ENCODE data around the gene TACR2. TPM values are rescaled to one million over a fixed set of nuclear protein-coding genes. Genes with fewer than 3 reads are reported as not detected.
A peak's percentile ranks its signal among the peaks of the same experiment; 100 is the strongest.

TACR2 gene
- total RNA-seq, 8 experiments from 2014 or later, result 0.38 to 1.2 (median 0.56) TPM

GRCh38 chr10:69374242-69374641 is 42.5 kb downstream of the TACR2 start:
- 80 to 100% (median 95%) methylated on average over 1 to 9 of the region's 13 CpGs; no CpG with 5 or more reads in 5 of the 10 experiments for WGBS, 10 experiments
- H3K4me3 ChIP-seq, result no peak overlapping the region
- no peaks in the 10 kb centered on the region for H3K4me1 ChIP-seq (replicated peaks in 1 of 2)
- H3K27ac ChIP-seq, result no peak overlapping the region
- ATAC-seq (replicated peaks in 6 of 8), result no peak
- in situ Hi-C loops (cut with MboI; ENCODE audit: low pct_unique_long_range_greater_than_20kb in 2 of 9, low sequenced_read_pairs in 9 of 9, unreplicated experiment in 9 of 9), result no loop called here

GRCh38 chr10:69372126-69372980 is 44.4 kb downstream of the TACR2 start:
- in situ Hi-C loops (cut with MboI; ENCODE audit: low pct_unique_long_range_greater_than_20kb in 2 of 9, low sequenced_read_pairs in 9 of 9, unreplicated experiment in 9 of 9), result no loop called here
- peak in 2 of 8 experiments; percentile 15 to 20 for ATAC-seq (replicated peaks in 6 of 8)
- Histone ChIP-seq H3K4me1 (replicated peaks in 1 of 2) (no peaks in the 10 kb centered on the region), H3K4me3 (no peak overlapping the region), H3K27ac (no peak overlapping the region)
- WGBS, 10 experiments, result 57 to 94% (median 83%) methylated on average over 1 to 9 of the region's 9 CpGs

- WGBS, 10 experiments, result 60 to 92% (median 76%) methylated on average over 1 to 2 of the region's 4 CpGs; no CpG with 5 or more reads in 3 of the 10 experiments
- ATAC-seq (replicated peaks in 6 of 8), result peak in 3 of 8 experiments; percentile 53 to 81 (median 62)
- in situ Hi-C loops (cut with MboI; ENCODE audit: low pct_unique_long_range_greater_than_20kb in 2 of 9, low sequenced_read_pairs in 9 of 9, unreplicated experiment in 9 of 9), result no loop called here
Measured at GRCh38 chr10:69367469-69367868, 49.2 kb downstream of the TACR2 start.

GRCh38 chr10:69366738-69367137 is 50.0 kb downstream of the TACR2 start:
- Histone ChIP-seq H3K4me1 (replicated peaks in 1 of 2) (no peaks in the 10 kb centered on the region), H3K27ac (no peak overlapping the region), H3K4me3 (no peak overlapping the region)
- 90 to 100% (median 95%) methylated on average over 2 to 4 of the region's 5 CpGs; no CpG with 5 or more reads in 6 of the 10 experiments for WGBS, 10 experiments
- in situ Hi-C loops (cut with MboI; ENCODE audit: low pct_unique_long_range_greater_than_20kb in 2 of 9, low sequenced_read_pairs in 9 of 9, unreplicated experiment in 9 of 9), result no loop called here
- peak in 1 of 8 experiments; percentile 69 for ATAC-seq (replicated peaks in 6 of 8)

More at GRCh38 chr10:69367469-69367868, 49.2 kb downstream of the TACR2 start:
- H3K4me3 ChIP-seq, result no peak overlapping the region
- no peak overlapping the region for H3K27ac ChIP-seq
- no peaks in the 10 kb centered on the region for H3K4me1 ChIP-seq (replicated peaks in 1 of 2)

GRCh38 chr10:69364232-69364940 is 52.3 kb downstream of the TACR2 start:
- Histone ChIP-seq H3K4me3 (no peak overlapping the region), H3K4me1 (replicated peaks in 1 of 2) (no peaks in the 10 kb centered on the region), H3K27ac (no peak overlapping the region)
- in situ Hi-C loops (cut with MboI; ENCODE audit: low pct_unique_long_range_greater_than_20kb in 2 of 9, low sequenced_read_pairs in 9 of 9, unreplicated experiment in 9 of 9), result no loop called here
- WGBS, 10 experiments, result 87 to 100% (median 90%) methylated on average over 1 to 9 of the region's 9 CpGs; no CpG with 5 or more reads in 1 of the 10 experiments
- ATAC-seq (replicated peaks in 6 of 8), result no peak

- in situ Hi-C loops (cut with MboI; ENCODE audit: low pct_unique_long_range_greater_than_20kb in 2 of 9, low sequenced_read_pairs in 9 of 9, unreplicated experiment in 9 of 9), result no loop called here
- no peak for ATAC-seq (replicated peaks in 6 of 8)
- no peak overlapping the region for H3K4me3 ChIP-seq
- H3K27ac ChIP-seq, result no peak overlapping the region
- no peaks in the 10 kb centered on the region for H3K4me1 ChIP-seq (replicated peaks in 1 of 2)
- WGBS, 10 experiments, result 50 to 93% (median 79%) methylated on average over 2 of the region's 5 CpGs; no CpG with 5 or more reads in 6 of the 10 experiments
Measured at GRCh38 chr10:69363666-69364065, 53.1 kb downstream of the TACR2 start.

- H3K27ac ChIP-seq, result no peak overlapping the region
- ATAC-seq (replicated peaks in 6 of 8), result peak in 2 of 8 experiments; percentile 10 to 21
- no peaks in the 10 kb centered on the region for H3K4me1 ChIP-seq (replicated peaks in 1 of 2)
- in situ Hi-C loops (cut with MboI; ENCODE audit: low pct_unique_long_range_greater_than_20kb in 2 of 9, low sequenced_read_pairs in 9 of 9, unreplicated experiment in 9 of 9), result no loop called here
- H3K4me3 ChIP-seq, result no peak overlapping the region
- WGBS, 10 experiments, result 79 to 100% (median 93%) methylated on average over 2 to 12 of the region's 13 CpGs; no CpG with 5 or more reads in 5 of the 10 experiments
Measured at GRCh38 chr10:69362471-69362954, 54.2 kb downstream of the TACR2 start.

GRCh38 chr10:69361303-69361614 is 55.5 kb downstream of the TACR2 start:
- H3K27ac ChIP-seq, result no peak overlapping the region
- WGBS, 10 experiments, result 83 to 100% (median 100%) methylated on average over 1 of the region's 2 CpGs; no CpG with 5 or more reads in 4 of the 10 experiments
- in situ Hi-C loops (cut with MboI; ENCODE audit: low pct_unique_long_range_greater_than_20kb in 2 of 9, low sequenced_read_pairs in 9 of 9, unreplicated experiment in 9 of 9), result no loop called here
- ATAC-seq (replicated peaks in 6 of 8), result no peak
- H3K4me1 ChIP-seq (replicated peaks in 1 of 2), result no peaks in the 10 kb centered on the region
- H3K4me3 ChIP-seq, result no peak overlapping the region

- in situ Hi-C loops (cut with MboI; ENCODE audit: low pct_unique_long_range_greater_than_20kb in 2 of 9, low sequenced_read_pairs in 9 of 9, unreplicated experiment in 9 of 9), result no loop called here
- ATAC-seq (replicated peaks in 6 of 8), result peak in 4 of 8 experiments; percentile 74 to 91 (median 86)
- Histone ChIP-seq H3K27ac (no peak overlapping the region), H3K4me1 (replicated peaks in 1 of 2) (no peaks in the 10 kb centered on the region), H3K4me3 (no peak overlapping the region)
- WGBS, 10 experiments, result 8 to 100% (median 83%) methylated on average over 1 to 4 of the region's 8 CpGs; no CpG with 5 or more reads in 5 of the 10 experiments
Measured at GRCh38 chr10:69360485-69361302, 56.0 kb downstream of the TACR2 start.

GRCh38 chr10:69359594-69359993 is 57.1 kb downstream of the TACR2 start:
- H3K27ac ChIP-seq, result no peak overlapping the region
- no peaks in the 10 kb centered on the region for H3K4me1 ChIP-seq (replicated peaks in 1 of 2)
- 90 to 100% (median 100%) methylated on average over 1 to 4 of the region's 5 CpGs; no CpG with 5 or more reads in 4 of the 10 experiments for WGBS, 10 experiments
- no peak for ATAC-seq (replicated peaks in 6 of 8)
- H3K4me3 ChIP-seq, result no peak overlapping the region
- in situ Hi-C loops (cut with MboI; ENCODE audit: low pct_unique_long_range_greater_than_20kb in 2 of 9, low sequenced_read_pairs in 9 of 9, unreplicated experiment in 9 of 9), result no loop called here

GRCh38 chr10:69359148-69359547 is 57.6 kb downstream of the TACR2 start:
- peak in 1 of 8 experiments; percentile 6 for ATAC-seq (replicated peaks in 6 of 8)
- in situ Hi-C loops (cut with MboI; ENCODE audit: low pct_unique_long_range_greater_than_20kb in 2 of 9, low sequenced_read_pairs in 9 of 9, unreplicated experiment in 9 of 9), result no loop called here
- WGBS, 10 experiments, result 41 to 100% (median 82%) methylated on average over 1 to 3 of the region's 3 CpGs; no CpG with 5 or more reads in 2 of the 10 experiments
- Histone ChIP-seq H3K4me3 (no peak overlapping the region), H3K27ac (no peak overlapping the region), H3K4me1 (replicated peaks in 1 of 2) (no peaks in the 10 kb centered on the region)

GRCh38 chr10:69358148-69358795 is 58.4 kb downstream of the TACR2 start:
- ATAC-seq (replicated peaks in 6 of 8), result no peak
- no peaks in the 10 kb centered on the region for H3K4me1 ChIP-seq (replicated peaks in 1 of 2)
- in situ Hi-C loops (cut with MboI; ENCODE audit: low pct_unique_long_range_greater_than_20kb in 2 of 9, low sequenced_read_pairs in 9 of 9, unreplicated experiment in 9 of 9), result no loop called here
- 88 to 100% (median 97%) methylated on average over 1 to 9 of the region's 12 CpGs; no CpG with 5 or more reads in 2 of the 10 experiments for WGBS, 10 experiments
- no peak overlapping the region for H3K27ac ChIP-seq
- H3K4me3 ChIP-seq, result no peak overlapping the region
